Fibroblast of skin of left quadriceps (primary cell): ENCODE measurements around the gene KRT36.

ENCODE experiments used
- DNase-seq, 2 experiments: peaks; one replicate each; pipeline ENCODE4 v3.0.0-alpha.2; 2013; ENCODE audit warnings: low read depth in 2 of 2

The KRT36 gene

DNA sequence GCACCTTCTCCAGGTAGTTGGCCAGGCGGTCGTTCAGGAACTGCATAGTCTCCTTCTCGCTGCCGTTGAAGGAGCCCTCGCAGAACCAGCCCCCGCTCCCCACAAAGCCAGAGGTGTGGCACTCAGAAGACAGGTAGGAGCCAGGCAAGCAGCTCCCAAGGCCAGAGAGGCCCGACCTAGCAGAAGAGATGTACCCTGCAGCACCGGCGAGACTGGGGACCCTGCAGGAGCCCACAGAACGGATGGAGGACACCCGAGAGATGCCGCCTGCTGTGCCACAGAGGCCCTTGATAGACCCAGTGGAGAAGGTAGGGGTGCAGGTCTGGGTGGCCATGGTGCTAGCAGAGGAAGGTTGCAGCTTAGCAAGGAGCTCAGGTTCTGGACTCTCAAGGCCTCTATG is at the start of gene KRT36:
Gene KRT36 (minus strand): TSS at position 380 of the 400 bp plus-strand sequence. CDS start 46 bp downstream, at position 334.
- no peak for DNase-seq

DNA sequence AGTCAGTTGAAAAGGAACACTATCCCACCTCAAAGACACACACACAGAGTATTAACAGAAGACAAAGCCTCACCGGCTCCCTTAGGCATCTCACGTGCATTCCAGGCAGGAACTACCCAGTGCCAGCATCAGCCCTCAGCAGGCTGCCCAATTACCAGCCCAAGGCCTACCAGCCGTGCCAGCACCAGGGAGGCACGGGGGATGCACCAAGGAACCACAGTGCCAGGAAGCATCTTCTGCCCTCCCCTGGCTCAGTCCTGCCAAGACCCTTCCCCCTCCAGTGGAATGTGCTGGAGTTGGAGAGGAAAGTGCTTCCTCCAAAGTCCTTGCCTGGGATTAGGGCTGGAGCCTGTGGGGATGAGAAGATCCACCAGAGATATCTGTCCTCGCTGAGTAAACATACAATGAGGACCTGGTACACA is 49.4 kb upstream of the KRT36 start:
- DNase-seq, result no peak

DNA sequence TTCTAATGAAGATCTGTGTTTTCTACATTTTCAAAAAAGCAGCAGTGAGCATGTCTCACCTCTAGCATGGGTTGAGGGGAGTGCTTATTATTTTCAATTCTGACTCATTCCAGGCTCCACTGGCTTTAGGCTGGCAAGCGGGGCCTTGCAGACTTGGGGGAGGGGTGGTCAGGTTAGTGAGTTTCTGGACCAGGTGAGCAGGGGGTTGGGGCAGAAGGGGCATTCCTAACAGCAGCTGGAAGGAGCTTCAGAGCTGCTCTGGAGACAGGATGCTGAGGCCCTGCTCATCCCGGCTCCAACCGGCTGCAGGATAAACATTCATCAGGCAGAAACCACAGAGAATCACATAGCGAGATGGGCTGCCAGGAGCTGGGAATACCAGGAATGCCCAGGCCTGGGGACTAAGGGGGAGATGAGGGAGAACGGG is 48.9 kb upstream of the KRT36 start:
- DNase-seq, result peak; percentile 38 to 45

DNA sequence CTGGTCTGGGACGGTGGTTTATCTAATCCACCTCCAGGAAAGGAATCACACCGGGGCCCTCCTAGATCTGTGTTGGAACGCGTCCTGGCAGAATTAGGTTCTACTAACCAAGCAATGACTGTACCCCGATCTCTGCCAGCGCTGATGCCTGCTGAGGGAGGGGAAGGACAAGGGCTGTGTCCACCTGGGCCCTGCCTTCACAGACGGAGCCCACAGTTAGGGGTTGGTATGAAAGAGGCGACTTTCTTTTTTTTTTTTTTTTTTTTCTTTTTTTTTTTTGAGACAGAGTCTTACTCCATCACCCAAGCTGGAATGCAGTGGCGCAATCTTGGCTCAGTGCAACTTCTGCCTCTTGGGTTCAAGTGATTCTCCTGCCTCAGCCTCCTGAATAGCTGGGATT is 48.3 kb upstream of the KRT36 start:
- DNase-seq, result no peak

GRCh38 chr17:41537614-41537954 is 47.9 kb upstream of the KRT36 start:
- no peak for DNase-seq

GRCh38 chr17:41536741-41537613 is 47.3 kb upstream of the KRT36 start:
- DNase-seq, result no peak

GRCh38 chr17:41535764-41536481 is 46.2 kb upstream of the KRT36 start:
- no peak for DNase-seq

DNA sequence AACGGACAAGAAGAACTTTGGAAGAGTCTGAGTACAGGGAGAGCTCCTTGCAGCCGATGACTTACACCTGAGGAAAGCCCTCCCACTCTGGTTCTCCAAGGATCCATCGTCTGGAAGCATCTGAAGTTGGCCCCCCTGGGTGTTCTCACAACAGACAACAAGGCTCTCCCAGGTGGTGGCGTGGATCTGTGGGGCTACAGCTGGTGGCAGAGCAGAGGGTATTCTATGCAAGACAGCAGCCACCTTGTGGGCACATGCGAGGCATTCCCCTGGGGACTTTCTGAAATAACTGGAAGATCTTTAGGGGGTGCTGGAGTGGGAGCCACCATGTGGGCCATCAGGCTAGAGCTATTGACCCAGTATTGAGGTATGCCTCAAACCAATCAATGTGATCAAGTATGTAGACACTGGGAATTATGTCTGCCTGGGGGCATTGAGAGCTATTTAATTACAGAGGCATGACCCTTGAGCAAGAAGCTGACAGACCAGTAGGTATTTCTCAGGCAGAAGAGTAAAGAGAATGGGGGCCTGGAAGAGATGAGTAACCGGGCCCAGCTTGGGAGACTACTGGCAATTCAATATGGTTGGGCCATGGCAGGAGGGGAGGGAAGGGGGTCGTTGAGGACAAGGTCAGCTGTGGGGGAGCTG is 45.3 kb upstream of the KRT36 start:
- DNase-seq, result no peak

DNA sequence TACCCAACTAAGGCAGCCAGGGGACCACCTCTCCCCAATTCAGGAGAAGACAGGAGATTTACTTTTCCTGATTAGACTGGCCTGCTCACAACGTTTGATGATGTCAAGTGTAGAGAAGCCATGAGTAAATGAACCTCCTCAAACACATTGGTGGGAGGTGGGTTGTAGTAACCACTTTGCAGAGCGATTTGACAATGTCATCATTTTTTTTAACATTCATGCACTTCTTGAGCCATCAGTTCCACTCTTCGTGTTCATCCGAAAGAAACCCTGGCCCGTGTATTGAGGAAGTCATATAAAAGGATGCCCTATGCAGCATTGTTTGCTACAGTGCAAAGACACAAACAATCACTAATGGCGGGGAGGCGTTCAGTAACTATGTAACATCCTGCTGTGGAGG is 43.9 kb upstream of the KRT36 start:
- DNase-seq, result no peak

GRCh38 chr17:41532947-41533570 is 43.3 kb upstream of the KRT36 start:
- DNase-seq, result no peak

DNA sequence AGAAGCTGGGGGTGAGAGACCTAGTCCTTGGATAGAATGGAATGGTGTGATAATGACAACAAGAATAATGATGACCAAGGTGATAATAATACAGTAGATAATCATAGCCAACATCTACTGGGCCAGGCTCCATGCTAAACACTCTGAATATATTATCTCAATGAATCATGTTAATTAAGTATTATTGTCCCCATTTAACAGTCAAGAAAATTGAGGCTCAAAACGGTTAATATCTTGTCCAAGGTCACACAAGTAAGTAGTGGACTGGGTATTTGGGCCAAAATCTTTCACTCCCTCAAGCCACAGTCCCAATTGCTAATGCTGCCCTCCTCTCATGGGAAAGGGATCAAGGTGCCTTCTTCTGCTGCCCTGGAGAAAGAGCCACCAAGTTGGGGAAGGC is 42.3 kb upstream of the KRT36 start:
- no peak for DNase-seq

- DNase-seq, result no peak
These were observed 40.6 kb upstream of the KRT36 start for GRCh38 chr17:41530062-41531048.

DNA sequence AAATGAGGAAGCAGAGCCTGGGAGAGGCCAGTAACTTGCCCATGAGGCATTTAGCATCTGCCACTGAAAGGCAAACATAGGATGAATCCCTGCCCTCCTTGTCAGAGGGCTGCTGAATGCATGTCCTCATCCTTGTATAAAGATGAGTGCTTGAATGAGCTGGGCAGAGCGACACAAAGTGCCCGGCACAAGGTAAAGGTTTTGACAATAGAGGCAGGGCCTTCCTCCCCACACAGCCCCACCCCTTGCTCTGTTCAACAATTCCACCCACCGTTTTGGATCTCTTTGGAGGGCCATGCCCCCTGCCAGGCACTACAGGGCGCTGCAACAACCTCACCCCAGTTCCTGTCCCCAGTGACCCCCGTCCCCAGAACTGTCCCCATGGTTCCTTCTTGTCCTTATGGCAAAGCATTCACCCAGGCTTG is 39.8 kb upstream of the KRT36 start:
- DNase-seq, result no peak

GRCh38 chr17:41528959-41529353 is 39.2 kb upstream of the KRT36 start:
- no peak for DNase-seq

GRCh38 chr17:41527063-41528023 is 37.6 kb upstream of the KRT36 start:
- no peak for DNase-seq

- no peak for DNase-seq
These were observed 34.6 kb upstream of the KRT36 start for GRCh38 chr17:41524261-41524660.

DNA sequence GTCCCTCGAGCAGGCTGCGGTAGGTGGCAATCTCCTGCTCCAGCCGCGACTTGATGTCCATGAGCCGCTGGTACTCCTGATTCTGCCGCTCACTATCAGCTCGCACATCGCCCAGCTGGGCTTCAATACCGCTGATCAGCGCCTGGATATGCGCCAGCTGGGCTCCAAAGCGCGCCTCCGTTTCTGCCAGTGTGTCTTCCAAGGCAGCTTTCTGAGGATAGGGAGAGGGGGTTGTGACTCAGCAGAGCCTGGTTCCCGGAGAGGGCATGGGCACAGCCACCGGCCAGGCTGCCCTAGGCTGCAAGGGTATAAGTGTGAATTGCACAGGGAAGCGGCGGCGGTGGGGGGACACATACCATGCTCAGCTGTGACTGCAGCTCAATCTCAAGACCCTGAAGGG is 34.1 kb upstream of the KRT36 start:
- no peak for DNase-seq

- no peak for DNase-seq
These were observed 33.5 kb upstream of the KRT36 start for GRCh38 chr17:41523225-41523593.

DNA sequence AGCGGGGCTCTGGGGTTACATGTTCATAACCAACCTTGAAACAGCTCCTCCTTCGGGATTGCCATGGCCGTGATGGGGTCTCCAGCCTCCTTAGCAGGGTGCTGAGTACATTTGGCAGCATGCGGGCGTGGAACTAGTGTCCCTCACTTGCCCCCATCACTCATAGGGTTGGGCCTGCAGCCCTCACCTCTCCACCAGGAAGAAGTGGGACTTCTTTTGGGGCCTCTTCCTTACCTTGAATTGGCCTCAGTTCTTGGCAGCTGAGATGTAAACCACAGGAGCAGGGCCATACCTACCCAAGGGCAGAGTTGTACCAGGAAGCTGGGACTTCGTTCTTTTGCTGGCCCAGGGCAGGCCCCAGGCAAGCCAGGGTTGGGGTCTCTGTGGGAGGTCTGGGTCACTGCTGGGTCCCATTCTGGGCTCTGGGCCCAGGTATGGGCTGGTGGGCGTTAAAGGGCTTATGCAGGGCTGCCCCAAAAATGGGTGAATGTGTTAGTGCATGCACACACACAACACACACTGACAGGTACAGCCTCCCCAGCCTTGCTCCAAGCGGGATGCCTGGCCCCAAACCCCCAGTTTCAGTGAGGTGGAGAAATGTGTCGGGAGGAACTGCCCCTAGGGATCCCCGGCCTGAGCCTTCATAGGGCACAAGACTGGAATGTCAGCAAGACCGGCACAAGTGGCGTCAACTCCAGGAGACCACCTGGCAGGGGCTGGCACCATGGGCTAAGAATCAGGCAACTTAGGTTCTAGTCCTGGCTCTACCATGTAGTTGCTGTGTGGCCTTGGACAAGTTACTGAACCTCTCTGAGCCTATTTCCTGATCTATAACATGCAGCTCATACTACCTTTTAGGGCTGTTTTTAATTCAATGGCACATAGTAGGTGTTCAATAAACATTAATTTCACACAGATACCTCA is 32.9 kb upstream of the KRT36 start:
- DNase-seq, result no peak
